ENCODE results near the gene PARS2.

DNA sequence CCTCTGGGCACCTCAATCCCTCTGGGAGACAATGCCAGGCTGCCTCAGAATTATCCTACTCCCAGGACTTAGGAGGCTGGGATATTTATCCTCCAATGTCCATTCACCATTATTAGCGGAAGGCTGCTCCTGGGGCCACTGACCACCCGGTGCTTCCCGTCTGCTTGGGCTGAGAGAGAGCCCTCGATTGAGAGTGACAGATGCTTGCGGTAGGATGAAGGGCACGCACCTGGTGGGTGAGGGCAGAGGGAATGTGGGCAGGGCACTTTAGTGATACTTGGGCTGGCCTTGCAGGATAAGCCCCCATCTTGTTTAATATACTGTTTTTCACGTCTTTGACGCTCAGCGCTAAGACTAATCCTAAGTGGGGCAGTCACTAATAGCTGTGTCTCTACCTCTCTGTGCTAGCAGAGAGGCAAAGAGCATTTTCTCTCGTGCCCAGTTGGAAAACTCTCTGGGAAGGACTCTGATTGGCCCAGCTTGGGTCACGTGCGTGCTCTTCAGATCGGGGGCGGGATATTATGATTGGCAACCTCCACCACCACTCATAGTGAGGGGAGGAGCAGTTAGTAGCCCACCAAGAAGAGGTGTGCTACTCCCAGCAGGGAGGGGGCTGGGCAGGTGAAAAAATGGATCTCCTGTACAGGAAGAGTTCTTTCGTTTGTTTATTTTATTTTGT is 10.6 kb upstream of the PARS2 start:
- TF ChIP-seq POLR2AphosphoS5 (IDR thresholded peaks at IDR 0.05) (no peak), CTCF (IDR thresholded peaks at IDR 0.05) (no peak)

All from upper lobe of left lung (tissue), 4 donors.